Stimulated activated naive CD4-positive, alpha-beta T cell (primary cell): ENCODE results near the gene MOV10L1.
"Not testable (repeated sequence)": the region's sequence is repeated elsewhere in the genome, so short reads cannot be mapped to it uniquely, and the experiment has no call there.

Source experiments
- DNase-seq, 6 experiments: peaks; one replicate each; lab custom pipeline; 2025; lab: John Stamatoyannopoulos, UW

Gene MOV10L1

GRCh38 chr22:50078246-50078645 lies 11.6 kb upstream of the MOV10L1 start:
- DNase-seq, result no peak

- no peak for DNase-seq
These were observed 11.0 kb upstream of the MOV10L1 start for GRCh38 chr22:50078761-50079160.

- DNase-seq, result no peak
These were observed 9.7 kb upstream of the MOV10L1 start for GRCh38 chr22:50080077-50080465.

- no peak for DNase-seq
These were observed 8.2 kb upstream of the MOV10L1 start for GRCh38 chr22:50081426-50082196.

GRCh38 chr22:50082197-50082715 lies 7.5 kb upstream of the MOV10L1 start:
- no peak for DNase-seq

- no peak for DNase-seq
These were observed 6.8 kb upstream of the MOV10L1 start for GRCh38 chr22:50082961-50083461.

GRCh38 chr22:50083462-50084079 lies 6.2 kb upstream of the MOV10L1 start:
- DNase-seq, result no peak

GRCh38 chr22:50084080-50084477 lies 5.7 kb upstream of the MOV10L1 start:
- DNase-seq, result no peak

- DNase-seq, result no peak
These were observed 5.2 kb upstream of the MOV10L1 start for GRCh38 chr22:50084614-50085021.

GRCh38 chr22:50085211-50085972 lies 4.4 kb upstream of the MOV10L1 start, which contains the start of gene MLC1:
Gene MLC1, minus strand, starts transcription at chr22:50085426. Its CDS starts 524 bp downstream, at chr22:50084902.
- DNase-seq, result peak in 2 of 6 experiments; percentile 20 to 21

GRCh38 chr22:50086526-50086925 lies 3.3 kb upstream of the MOV10L1 start:
- no peak for DNase-seq

- DNase-seq, result not testable (repeated sequence)
These were observed 2.8 kb upstream of the MOV10L1 start for GRCh38 chr22:50086975-50087374.

- DNase-seq, result no peak
These were observed 2.2 kb upstream of the MOV10L1 start for GRCh38 chr22:50087646-50088045.

- no peak for DNase-seq
These were observed 1.7 kb upstream of the MOV10L1 start for GRCh38 chr22:50088096-50088495.

GRCh38 chr22:50089231-50089630 lies 575 bp upstream of the MOV10L1 start:
- DNase-seq, result no peak

GRCh38 chr22:50090412-50090714 lies 557 bp downstream of the MOV10L1 start:
- DNase-seq, result no peak

GRCh38 chr22:50091092-50091768 lies 1.4 kb downstream of the MOV10L1 start:
- DNase-seq, result no peak

GRCh38 chr22:50092342-50092741 lies 2.5 kb downstream of the MOV10L1 start:
- DNase-seq, result no peak

GRCh38 chr22:50098052-50098451 lies 8.2 kb downstream of the MOV10L1 start:
- DNase-seq, result no peak

GRCh38 chr22:50101870-50102565 lies 12.2 kb downstream of the MOV10L1 start:
- no peak for DNase-seq

GRCh38 chr22:50102946-50103345 lies 13.1 kb downstream of the MOV10L1 start:
- no peak for DNase-seq
